WTC11 (cell line): ENCODE results near the gene CFAP74. TPM values are rescaled to one million over a fixed set of nuclear protein-coding genes. Genes with fewer than 3 reads are reported as not detected.

ENCODE experiments used
- ATAC-seq: fragments of 200-7000 bp; cut with Tn5 transposase; 2 replicates; pipeline ENCODE4 v1.10.0; 2021; ENCODE audit warnings: mild to moderate bottlenecking, moderate library complexity
- CTCF ChIA-PET: fragments of 300-600 bp; sonication (Branson Sonifier 250); formaldehyde crosslinking; loops from one replicate; lab custom pipeline; 2021; ENCODE audit warnings: antibody characterized with exemption; lab: Charles Lee
- POLR2A ChIA-PET: fragments of 350-600 bp; sonication (Branson Sonifier 250); formaldehyde crosslinking; loops from one replicate; lab custom pipeline; 2021; ENCODE audit warnings: antibody characterized with exemption; lab: Charles Lee
- DNase-seq: peaks from one replicate; pipeline ENCODE4 v3.0.0; 2021; ENCODE audit warnings: low spot score
- H3K27ac Mint-ChIP-seq: 2 replicates; pipeline ENCODE4 v1.8.0; 2021; ENCODE audit warnings: mixed read lengths
- H3K27me3 Mint-ChIP-seq: 2 replicates; pipeline ENCODE4 v1.8.0; 2021; ENCODE audit warnings: low read depth, mild to moderate bottlenecking, moderate library complexity, mixed read lengths
- H3K36me3 Mint-ChIP-seq: 2 replicates; pipeline ENCODE4 v1.8.0; 2021; ENCODE audit warnings: mixed read lengths
- H3K4me1 Mint-ChIP-seq: 2 replicates; pipeline ENCODE4 v1.8.0; 2022; ENCODE audit warnings: mixed read lengths
- H3K4me3 Mint-ChIP-seq: 2 replicates; pipeline ENCODE4 v1.8.0; 2021; ENCODE audit warnings: mild to moderate bottlenecking, moderate library complexity, mixed read lengths
- H3K9me3 Mint-ChIP-seq: 2 replicates; pipeline ENCODE4 v1.8.0; 2021; ENCODE audit warnings: mixed read lengths
- AR ChIP-seq: fragments of 250-450 bp; sonication (Bioruptor Pico); IDR thresholded peaks from 2 replicates; pipeline ENCODE4 v1.9.0; 2021; ENCODE audit warnings: mild to moderate bottlenecking
- ESRRA ChIP-seq: sonication (generic); formaldehyde crosslinking; IDR thresholded peaks from 2 replicates; pipeline ENCODE4 v1.8.1; 2022; ENCODE audit warnings: mild to moderate bottlenecking, missing genetic modification reagents, borderline replicate concordance
- GABPB1 ChIP-seq: sonication (generic); formaldehyde crosslinking; IDR thresholded peaks from 2 replicates; pipeline ENCODE4 v1.8.1; 2023; ENCODE audit warnings: mild to moderate bottlenecking, missing genetic modification reagents
- GTF2I ChIP-seq: fragments of 250-450 bp; sonication (Bioruptor Pico); conservative IDR thresholded peaks from 2 replicates; pipeline ENCODE4 v1.4.0; 2021; ENCODE audit warnings: mild to moderate bottlenecking
- HMGXB4 ChIP-seq: sonication (generic); formaldehyde crosslinking; IDR thresholded peaks from 2 replicates; pipeline ENCODE4 v1.8.1; 2023; ENCODE audit warnings: mild to moderate bottlenecking, moderate library complexity, missing genetic modification reagents
- IRF2 ChIP-seq: sonication (generic); formaldehyde crosslinking; IDR thresholded peaks from 2 replicates; pipeline ENCODE4 v1.8.0; 2022; ENCODE audit warnings: low read depth, missing genetic modification reagents, borderline replicate concordance
- KAT7 ChIP-seq: sonication (generic); formaldehyde crosslinking; IDR thresholded peaks from 2 replicates; pipeline ENCODE4 v1.8.1; 2023; ENCODE audit warnings: missing genetic modification reagents, mild to moderate bottlenecking, borderline replicate concordance
- MLX ChIP-seq: sonication (generic); formaldehyde crosslinking; IDR thresholded peaks from 2 replicates; pipeline ENCODE4 v1.8.1; 2023; ENCODE audit warnings: mild to moderate bottlenecking, missing genetic modification reagents, moderate library complexity
- PRDM15 ChIP-seq: sonication (generic); formaldehyde crosslinking; IDR thresholded peaks from 2 replicates; pipeline ENCODE4 v1.8.0; 2022; ENCODE audit warnings: missing genetic modification reagents
- PREB ChIP-seq: sonication (generic); formaldehyde crosslinking; IDR thresholded peaks from 2 replicates; pipeline ENCODE4 v1.8.1; 2022; ENCODE audit warnings: mild to moderate bottlenecking, missing genetic modification reagents, moderate library complexity, borderline replicate concordance
- SMAD4 ChIP-seq: sonication (generic); formaldehyde crosslinking; IDR thresholded peaks from 2 replicates; pipeline ENCODE4 v1.8.0; 2022; ENCODE audit warnings: mild to moderate bottlenecking, missing genetic modification reagents
- USF1 ChIP-seq: sonication (generic); formaldehyde crosslinking; IDR thresholded peaks from 2 replicates; pipeline ENCODE4 v1.8.0; 2022; ENCODE audit warnings: mild to moderate bottlenecking, missing genetic modification reagents
- ZBTB43 ChIP-seq: sonication (generic); formaldehyde crosslinking; IDR thresholded peaks from 2 replicates; pipeline ENCODE4 v1.8.1; 2023; ENCODE audit warnings: mild to moderate bottlenecking, missing genetic modification reagents
- ZNF121 ChIP-seq: sonication (generic); formaldehyde crosslinking; IDR thresholded peaks from 2 replicates; pipeline ENCODE4 v1.8.0; 2023; ENCODE audit warnings: missing genetic modification reagents
- ZNF219 ChIP-seq: sonication (generic); formaldehyde crosslinking; IDR thresholded peaks from 2 replicates; pipeline ENCODE4 v1.8.0; 2023; ENCODE audit warnings: missing genetic modification reagents, mild to moderate bottlenecking, borderline replicate concordance
- ZNF317 ChIP-seq: sonication (generic); formaldehyde crosslinking; IDR thresholded peaks from 2 replicates; pipeline ENCODE4 v1.8.1; 2023; ENCODE audit warnings: low read depth, mild to moderate bottlenecking, moderate library complexity, missing genetic modification reagents, borderline replicate concordance
- total RNA-seq: library from RNA; stranded (reverse); gene quantifications from 3 replicates; pipeline ENCODE4 v1.2.3, GENCODE V29; 2021

Gene CFAP74
- total RNA-seq, 1 experiment from 2014 or later, result 0.35 TPM

GRCh38 chr1:1889847-1890505, 113.6 kb downstream of the CFAP74 start:
- Mint-ChIP-seq H3K4me3 (peak overlapping the region; percentile 81), H3K9me3 (peaks cover 4% of the 10 kb centered on the region; the same call in 1 of the 2 replicates), H3K36me3 (peaks cover 8% of the 10 kb centered on the region), H3K27me3 (no peaks in the 10 kb centered on the region; the same call in 1 of the 2 replicates), H3K4me1 (peaks cover 46% of the 10 kb centered on the region), H3K27ac (no peak overlapping the region)
- no peak for DNase-seq
- ChIA-PET CTCF (interaction anchor here (1.0 to 1.1 kb wide), 2 partner anchors 19 to 155 kb away, joined by 3 read pairs; no protein-coding TSS in a partner anchor), POLR2A (no interaction called here)
- TF ChIP-seq ZBTB43 (CRISPR knock-in tag) (no peak), PREB (CRISPR knock-in tag) (0 out of 2 replicates have a peak, but pooled peaks have one; percentile 41), HMGXB4 (CRISPR knock-in tag) (peak; percentile 89), GTF2I (no peak), MLX (no peak), GABPB1 (CRISPR knock-in tag) (0 out of 2 replicates have a peak, but pooled peaks have one; percentile 23), ESRRA (peak; percentile 39; the same call in 1 of the 2 replicates), ZNF317 (CRISPR knock-in tag) (0 out of 2 replicates have a peak, but pooled peaks have one; percentile 7)
- peak; percentile 3; the same call in 1 of the 2 replicates for ATAC-seq

- H3K9me3 Mint-ChIP-seq, result peaks cover 4% of the 10 kb centered on the region; the same call in 1 of the 2 replicates
Measured at GRCh38 chr1:1889090-1889750, 114.4 kb downstream of the CFAP74 start.

More at GRCh38 chr1:1889090-1889750, 114.4 kb downstream of the CFAP74 start:
- peak overlapping the region; percentile 81 for H3K4me3 Mint-ChIP-seq
- H3K4me1 Mint-ChIP-seq, result peaks cover 41% of the 10 kb centered on the region
- DNase-seq, result no peak
- peak overlapping the region; percentile 24; the same call in 1 of the 2 replicates for H3K27ac Mint-ChIP-seq
- CTCF ChIA-PET, result interaction anchor here (0.6 to 1.2 kb wide), 4 partner anchors 19 to 155 kb away, joined by 3 to 5 read pairs (median 4); no protein-coding TSS in a partner anchor
- H3K36me3 Mint-ChIP-seq, result peaks cover 10% of the 10 kb centered on the region
- H3K27me3 Mint-ChIP-seq, result no peaks in the 10 kb centered on the region
- POLR2A ChIA-PET, result interaction anchor here (1.2 kb wide), 1 partner anchor 20 kb away, joined by 3 read pairs; no protein-coding TSS in a partner anchor
- TF ChIP-seq PRDM15 (CRISPR knock-in tag) (no peak), SMAD4 (CRISPR knock-in tag) (no peak), ZNF219 (CRISPR knock-in tag) (no peak), USF1 (CRISPR knock-in tag) (no peak), ZNF121 (CRISPR knock-in tag) (no peak), IRF2 (CRISPR knock-in tag) (no peak), KAT7 (CRISPR knock-in tag) (no peak), AR (no peak), HMGXB4 (CRISPR knock-in tag) (no peak)
- TF ChIP-seq, all 79 proteins: peak for 0
- ATAC-seq, result no peak
